HEK293 (cell line): ENCODE results near the gene FOXO3.

Experiments used
- ATF2 ChIP-seq: fragments of 450-650 bp; formaldehyde crosslinking; IDR thresholded peaks from 2 replicates; pipeline ENCODE4 v1.5.1; 2016; ENCODE audit warnings: missing biosample characterization, missing genetic modification characterization, low read depth
- BCL11A ChIP-seq: fragments of 450-650 bp; formaldehyde crosslinking; IDR thresholded peaks from 2 replicates; pipeline ENCODE4 v1.5.1; 2016; ENCODE audit warnings: low read depth, missing biosample characterization, missing genetic modification characterization
- CTCF ChIP-seq: fragments of 450-650 bp; formaldehyde crosslinking; IDR thresholded peaks from 2 replicates; pipeline ENCODE4 v1.5.1; 2016; ENCODE audit warnings: missing biosample characterization, missing genetic modification characterization
- TCF7L2 ChIP-seq: IDR thresholded peaks from 2 replicates; pipeline ENCODE4 v1.6.1; 2011; ENCODE audit warnings: low read depth, mild to moderate bottlenecking, inconsistent platforms, low read length, moderate library complexity, borderline replicate concordance
- YY1 ChIP-seq: fragments of 450-650 bp; formaldehyde crosslinking; IDR thresholded peaks from 2 replicates; pipeline ENCODE4 v1.5.1; 2018; ENCODE audit warnings: missing biosample characterization, missing genetic modification characterization
- ZBTB17 ChIP-seq: fragments of 450-650 bp; formaldehyde crosslinking; IDR thresholded peaks from 2 replicates; pipeline ENCODE4 v1.5.1; 2016; ENCODE audit warnings: missing biosample characterization, missing genetic modification characterization
- ZBTB21 ChIP-seq: fragments of 450-650 bp; formaldehyde crosslinking; IDR thresholded peaks from 2 replicates; pipeline ENCODE4 v1.5.1; 2017; ENCODE audit warnings: missing biosample characterization, missing genetic modification characterization
- ZNF121 ChIP-seq: fragments of 450-650 bp; formaldehyde crosslinking; IDR thresholded peaks from 2 replicates; pipeline ENCODE4 v1.5.1; 2016; ENCODE audit warnings: missing biosample characterization, missing genetic modification characterization
- ZNF16 ChIP-seq: fragments of 450-650 bp; formaldehyde crosslinking; IDR thresholded peaks from 2 replicates; pipeline ENCODE4 v1.5.1; 2016; ENCODE audit warnings: low read depth, missing biosample characterization, missing genetic modification characterization
- ZNF513 ChIP-seq: fragments of 450-650 bp; IDR thresholded peaks from 2 replicates; pipeline ENCODE4 v1.5.1; 2018; ENCODE audit warnings: missing biosample characterization, missing genetic modification characterization
- ZNF548 ChIP-seq: fragments of 450-650 bp; formaldehyde crosslinking; IDR thresholded peaks from 2 replicates; pipeline ENCODE4 v1.5.1; 2016; ENCODE audit warnings: missing biosample characterization, missing genetic modification characterization
- ZNF785 ChIP-seq: fragments of 450-650 bp; formaldehyde crosslinking; IDR thresholded peaks from 2 replicates; pipeline ENCODE4 v1.5.1; 2016; ENCODE audit warnings: missing biosample characterization, missing genetic modification characterization
- TF ChIP-seq, protein P1 (sequence below): fragments of 450-650 bp; formaldehyde crosslinking; IDR thresholded peaks from 2 replicates; pipeline ENCODE4 v1.5.1; 2016; ENCODE audit warnings: missing biosample characterization, missing genetic modification characterization

DNA sequence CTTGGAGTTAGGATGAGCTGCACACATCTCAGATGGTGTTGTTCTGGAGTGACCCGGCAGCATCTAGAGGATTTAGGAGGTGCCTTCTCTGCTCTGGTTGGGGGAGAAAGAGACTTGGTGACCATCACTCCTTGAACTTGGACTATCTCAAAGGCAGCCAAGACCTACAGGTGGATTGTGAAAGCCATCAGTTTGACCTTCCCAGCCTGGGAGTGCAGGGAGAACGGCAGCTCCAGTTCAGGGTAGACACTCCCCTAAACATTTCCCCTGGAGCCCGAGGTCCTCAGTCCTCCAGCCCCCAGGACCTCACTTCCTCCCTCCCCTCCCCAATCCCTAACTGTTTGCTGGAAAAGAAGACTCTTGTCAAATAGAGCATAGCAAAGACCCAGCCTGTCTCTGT, 158.8 kb downstream of the FOXO3 start:
- no peak for TF ChIP-seq ZNF513 (tag by site-specific recombination)
- no peak for TF ChIP-seq CTCF
- no peak for TF ChIP-seq YY1 (tag by site-specific recombination)
- no peak for TF ChIP-seq ATF2
- no peak for TF ChIP-seq ZNF16 (tag by site-specific recombination)
- no peak for TF ChIP-seq ZBTB17 (tag by site-specific recombination)
- no peak for TF ChIP-seq ZBTB21 (tag by site-specific recombination)
- no peak for TF ChIP-seq TCF7L2
- TF ChIP-seq BCL11A (tag by site-specific recombination): no peak
- TF ChIP-seq ZNF548 (tag by site-specific recombination): no peak
- TF ChIP-seq ZNF121: no peak
- no peak for TF ChIP-seq ZNF785 (tag by site-specific recombination)
- TF ChIP-seq, protein P1, sequence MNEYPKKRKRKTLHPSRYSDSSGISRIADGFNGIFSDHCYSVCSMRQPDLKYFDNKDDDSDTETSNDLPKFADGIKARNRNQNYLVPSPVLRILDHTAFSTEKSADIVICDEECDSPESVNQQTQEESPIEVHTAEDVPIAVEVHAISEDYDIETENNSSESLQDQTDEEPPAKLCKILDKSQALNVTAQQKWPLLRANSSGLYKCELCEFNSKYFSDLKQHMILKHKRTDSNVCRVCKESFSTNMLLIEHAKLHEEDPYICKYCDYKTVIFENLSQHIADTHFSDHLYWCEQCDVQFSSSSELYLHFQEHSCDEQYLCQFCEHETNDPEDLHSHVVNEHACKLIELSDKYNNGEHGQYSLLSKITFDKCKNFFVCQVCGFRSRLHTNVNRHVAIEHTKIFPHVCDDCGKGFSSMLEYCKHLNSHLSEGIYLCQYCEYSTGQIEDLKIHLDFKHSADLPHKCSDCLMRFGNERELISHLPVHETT (tag by site-specific recombination): no peak
